ENCODE measurements around the gene STK35.

STK35 gene

GRCh38 chr20:2156224-2156623, 54.6 kb downstream of the STK35 start:
- peaks cover 14% of the 10 kb centered on the region for H3K4me1 ChIP-seq (ENCODE audit: control insufficient read depth, insufficient read depth, low read length)
- H3K9me3 ChIP-seq (ENCODE audit: control insufficient read depth, low read length) = no peaks in the 10 kb centered on the region
- no peak overlapping the region for H3K4me3 ChIP-seq (ENCODE audit: low read length)
- no peaks in the 10 kb centered on the region for H3K36me3 ChIP-seq (ENCODE audit: control insufficient read depth, insufficient read depth, low read length)
- no peaks in the 10 kb centered on the region for H3K27me3 ChIP-seq (ENCODE audit: control insufficient read depth, insufficient read depth, low read length)
- H3K9ac ChIP-seq (ENCODE audit: low read length) = no peak overlapping the region

DNA sequence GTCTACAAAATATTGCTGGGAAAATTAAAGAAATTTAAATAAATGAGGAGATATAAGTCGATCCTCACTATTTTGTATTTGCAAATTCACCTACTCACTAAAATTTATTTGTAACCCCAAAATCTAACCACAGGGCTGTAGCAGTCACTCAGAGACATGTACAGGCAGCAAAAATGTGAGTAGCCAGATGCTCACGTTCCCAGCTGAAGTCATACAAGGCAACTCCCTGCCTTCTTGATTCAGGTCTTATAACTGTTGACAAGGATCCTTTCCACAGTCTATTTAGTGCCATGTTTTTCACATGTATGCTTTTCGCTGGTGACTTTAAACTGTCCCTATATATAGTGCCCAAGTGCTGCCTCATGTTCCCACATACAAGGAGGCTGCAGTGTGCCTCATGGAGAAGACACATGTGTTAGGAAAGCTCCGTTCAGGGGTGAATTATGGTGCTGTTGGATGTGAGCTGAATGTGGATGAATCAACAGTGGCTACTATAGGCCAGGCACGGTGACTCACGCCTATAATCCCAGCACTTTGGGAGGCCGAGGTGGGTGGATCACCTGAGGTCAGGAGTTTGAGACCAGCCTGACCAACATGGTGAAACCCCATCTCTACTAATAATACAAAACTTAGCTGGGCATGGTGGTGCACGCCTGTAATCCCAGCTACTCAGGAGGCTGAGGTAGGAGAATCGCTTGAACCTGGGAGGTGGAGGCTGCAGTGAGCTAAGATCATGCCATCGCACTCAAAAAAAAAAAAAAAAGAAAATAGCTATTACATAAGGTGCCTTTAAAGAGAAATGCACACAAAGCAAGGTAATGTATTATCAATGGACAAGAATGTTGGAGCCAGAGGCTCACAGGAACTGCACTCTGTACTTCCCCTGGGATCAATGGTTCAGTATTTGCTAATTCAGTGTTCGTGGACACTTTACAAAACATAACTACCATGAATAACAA, 55.3 kb downstream of the STK35 start:
- no peak overlapping the region for H3K9ac ChIP-seq (ENCODE audit: low read length)
- peaks cover 8% of the 10 kb centered on the region for H3K4me1 ChIP-seq (ENCODE audit: control insufficient read depth, insufficient read depth, low read length)
- no peaks in the 10 kb centered on the region for H3K36me3 ChIP-seq (ENCODE audit: control insufficient read depth, insufficient read depth, low read length)
- H3K4me3 ChIP-seq (ENCODE audit: low read length) = no peak overlapping the region
- H3K9me3 ChIP-seq (ENCODE audit: control insufficient read depth, low read length) = no peaks in the 10 kb centered on the region
- no peaks in the 10 kb centered on the region for H3K27me3 ChIP-seq (ENCODE audit: control insufficient read depth, insufficient read depth, low read length)

DNA sequence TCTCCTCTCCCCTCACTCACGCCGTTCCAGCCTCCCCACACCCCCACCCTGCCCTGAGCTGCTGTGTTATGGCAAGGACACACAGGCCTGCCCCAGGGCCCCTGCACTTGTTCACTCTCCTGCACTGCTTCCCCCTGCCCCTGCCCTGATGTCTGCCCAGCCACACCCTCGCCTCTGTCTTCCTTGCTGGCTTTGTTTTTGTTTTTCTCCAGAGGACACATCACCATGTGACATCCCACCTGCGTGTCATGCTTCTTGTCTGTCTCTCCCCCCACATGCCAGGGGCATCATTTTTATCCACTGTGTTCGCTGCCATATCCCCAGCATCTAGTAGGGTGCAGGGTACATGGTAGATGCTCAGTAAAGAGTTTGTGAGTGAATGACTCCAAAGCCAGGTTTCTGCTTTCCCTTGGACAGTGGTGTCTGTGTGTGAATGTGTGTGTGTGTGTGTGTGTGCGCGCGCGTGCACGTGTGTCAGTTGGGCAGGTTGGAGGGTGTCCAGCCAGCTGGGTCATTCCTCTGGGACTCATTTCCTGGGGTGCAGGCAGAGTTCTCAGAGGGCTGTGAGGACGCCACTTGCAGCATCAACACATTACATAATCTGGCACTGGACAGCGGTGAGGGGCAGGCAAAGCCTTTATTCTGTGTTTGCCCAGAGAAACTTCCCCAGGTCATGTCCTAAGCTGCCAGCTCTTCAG, 60.6 kb downstream of the STK35 start:
- Histone ChIP-seq H3K4me1 (ENCODE audit: control insufficient read depth, insufficient read depth, low read length) (no peaks in the 10 kb centered on the region), H3K36me3 (ENCODE audit: control insufficient read depth, insufficient read depth, low read length) (no peaks in the 10 kb centered on the region), H3K27me3 (ENCODE audit: control insufficient read depth, insufficient read depth, low read length) (no peaks in the 10 kb centered on the region), H3K4me3 (ENCODE audit: low read length) (no peak overlapping the region), H3K9ac (ENCODE audit: low read length) (no peak overlapping the region), H3K9me3 (ENCODE audit: control insufficient read depth, low read length) (no peaks in the 10 kb centered on the region)

- no peaks in the 10 kb centered on the region for H3K4me1 ChIP-seq (ENCODE audit: control insufficient read depth, insufficient read depth, low read length)
- H3K4me3 ChIP-seq (ENCODE audit: low read length) = no peak overlapping the region
- H3K9ac ChIP-seq (ENCODE audit: low read length) = no peak overlapping the region
- no peaks in the 10 kb centered on the region for H3K27me3 ChIP-seq (ENCODE audit: control insufficient read depth, insufficient read depth, low read length)
- no peaks in the 10 kb centered on the region for H3K36me3 ChIP-seq (ENCODE audit: control insufficient read depth, insufficient read depth, low read length)
- no peaks in the 10 kb centered on the region for H3K9me3 ChIP-seq (ENCODE audit: control insufficient read depth, low read length)
Observed at GRCh38 chr20:2162823-2163166, 61.2 kb downstream of the STK35 start.

DNA sequence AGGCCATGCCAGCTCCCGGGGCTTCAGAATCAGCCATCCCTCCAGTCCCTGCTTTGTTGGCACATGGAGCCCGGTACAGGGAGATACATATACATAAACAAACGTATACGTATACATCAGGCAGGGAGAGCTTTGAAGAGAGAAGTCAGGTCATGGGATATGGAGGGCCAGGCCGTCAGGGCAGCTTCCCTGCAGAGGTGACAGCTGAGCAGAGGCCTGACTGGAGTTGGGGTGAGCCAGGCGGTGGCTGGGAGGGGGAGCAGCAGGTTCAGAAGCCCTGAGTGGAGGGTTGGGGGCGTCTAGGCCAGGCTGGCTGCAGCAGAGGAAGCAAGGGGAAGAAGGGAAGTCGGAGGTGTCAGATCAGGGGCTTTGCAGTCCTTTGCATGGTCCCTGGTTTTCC, 61.7 kb downstream of the STK35 start:
- Histone ChIP-seq H3K36me3 (ENCODE audit: control insufficient read depth, insufficient read depth, low read length) (no peaks in the 10 kb centered on the region), H3K27me3 (ENCODE audit: control insufficient read depth, insufficient read depth, low read length) (no peaks in the 10 kb centered on the region), H3K4me1 (ENCODE audit: control insufficient read depth, insufficient read depth, low read length) (no peaks in the 10 kb centered on the region), H3K9me3 (ENCODE audit: control insufficient read depth, low read length) (no peaks in the 10 kb centered on the region), H3K9ac (ENCODE audit: low read length) (no peak overlapping the region), H3K4me3 (ENCODE audit: low read length) (no peak overlapping the region)

DNA sequence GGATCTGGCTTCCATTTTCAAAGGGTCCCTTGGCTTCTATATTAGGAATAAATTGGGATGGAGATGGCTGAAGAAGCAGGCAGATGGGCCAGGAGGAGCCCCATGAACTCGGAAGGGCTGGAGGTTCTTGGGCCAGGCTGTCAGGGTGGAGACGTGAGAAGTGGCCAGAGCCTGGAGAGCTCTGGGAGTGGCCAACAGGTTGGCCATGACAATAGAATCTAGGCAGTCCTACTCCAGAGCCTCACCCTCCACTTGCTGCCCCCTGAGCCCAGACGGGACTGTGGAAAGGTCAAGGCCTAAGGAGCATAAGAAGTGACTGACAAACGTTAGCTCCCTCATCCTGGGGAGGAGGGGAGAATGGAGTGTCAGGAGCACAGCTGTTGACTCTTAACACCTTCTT, 62.1 kb downstream of the STK35 start:
- Histone ChIP-seq H3K4me1 (ENCODE audit: control insufficient read depth, insufficient read depth, low read length) (no peaks in the 10 kb centered on the region), H3K9me3 (ENCODE audit: control insufficient read depth, low read length) (no peaks in the 10 kb centered on the region), H3K9ac (ENCODE audit: low read length) (no peak overlapping the region), H3K36me3 (ENCODE audit: control insufficient read depth, insufficient read depth, low read length) (no peaks in the 10 kb centered on the region), H3K27me3 (ENCODE audit: control insufficient read depth, insufficient read depth, low read length) (no peaks in the 10 kb centered on the region), H3K4me3 (ENCODE audit: low read length) (no peak overlapping the region)

- Histone ChIP-seq H3K27me3 (ENCODE audit: control insufficient read depth, insufficient read depth, low read length) (no peaks in the 10 kb centered on the region), H3K4me3 (ENCODE audit: low read length) (no peak overlapping the region), H3K9ac (ENCODE audit: low read length) (no peak overlapping the region), H3K36me3 (ENCODE audit: control insufficient read depth, insufficient read depth, low read length) (no peaks in the 10 kb centered on the region), H3K9me3 (ENCODE audit: control insufficient read depth, low read length) (no peaks in the 10 kb centered on the region), H3K4me1 (ENCODE audit: control insufficient read depth, insufficient read depth, low read length) (no peaks in the 10 kb centered on the region)
Observed at GRCh38 chr20:2164421-2164820, 62.8 kb downstream of the STK35 start.

GRCh38 chr20:2164966-2165365, 63.3 kb downstream of the STK35 start:
- Histone ChIP-seq H3K9ac (ENCODE audit: low read length) (no peak overlapping the region), H3K36me3 (ENCODE audit: control insufficient read depth, insufficient read depth, low read length) (no peaks in the 10 kb centered on the region), H3K4me1 (ENCODE audit: control insufficient read depth, insufficient read depth, low read length) (no peaks in the 10 kb centered on the region), H3K4me3 (ENCODE audit: low read length) (no peak overlapping the region), H3K27me3 (ENCODE audit: control insufficient read depth, insufficient read depth, low read length) (no peaks in the 10 kb centered on the region), H3K9me3 (ENCODE audit: control insufficient read depth, low read length) (no peaks in the 10 kb centered on the region)

- Histone ChIP-seq H3K9ac (ENCODE audit: low read length) (no peak overlapping the region), H3K4me1 (ENCODE audit: control insufficient read depth, insufficient read depth, low read length) (no peaks in the 10 kb centered on the region), H3K36me3 (ENCODE audit: control insufficient read depth, insufficient read depth, low read length) (no peaks in the 10 kb centered on the region), H3K27me3 (ENCODE audit: control insufficient read depth, insufficient read depth, low read length) (no peaks in the 10 kb centered on the region), H3K9me3 (ENCODE audit: control insufficient read depth, low read length) (no peaks in the 10 kb centered on the region), H3K4me3 (ENCODE audit: low read length) (no peak overlapping the region)
Observed at GRCh38 chr20:2165871-2166270, 64.2 kb downstream of the STK35 start.

- no peaks in the 10 kb centered on the region for H3K36me3 ChIP-seq (ENCODE audit: control insufficient read depth, insufficient read depth, low read length)
- H3K27me3 ChIP-seq (ENCODE audit: control insufficient read depth, insufficient read depth, low read length) = no peaks in the 10 kb centered on the region
- no peak overlapping the region for H3K9ac ChIP-seq (ENCODE audit: low read length)
- H3K4me3 ChIP-seq (ENCODE audit: low read length) = no peak overlapping the region
- no peaks in the 10 kb centered on the region for H3K9me3 ChIP-seq (ENCODE audit: control insufficient read depth, low read length)
- H3K4me1 ChIP-seq (ENCODE audit: control insufficient read depth, insufficient read depth, low read length) = no peaks in the 10 kb centered on the region
Observed at GRCh38 chr20:2167112-2167511, 65.5 kb downstream of the STK35 start.

GRCh38 chr20:2168946-2169345, 67.3 kb downstream of the STK35 start:
- no peak overlapping the region for H3K9ac ChIP-seq (ENCODE audit: low read length)
- H3K4me3 ChIP-seq (ENCODE audit: low read length) = no peak overlapping the region
- no peaks in the 10 kb centered on the region for H3K4me1 ChIP-seq (ENCODE audit: control insufficient read depth, insufficient read depth, low read length)
- no peaks in the 10 kb centered on the region for H3K9me3 ChIP-seq (ENCODE audit: control insufficient read depth, low read length)
- no peaks in the 10 kb centered on the region for H3K27me3 ChIP-seq (ENCODE audit: control insufficient read depth, insufficient read depth, low read length)
- H3K36me3 ChIP-seq (ENCODE audit: control insufficient read depth, insufficient read depth, low read length) = no peaks in the 10 kb centered on the region

GRCh38 chr20:2169456-2170088, 67.9 kb downstream of the STK35 start:
- Histone ChIP-seq H3K9me3 (ENCODE audit: control insufficient read depth, low read length) (no peaks in the 10 kb centered on the region), H3K4me1 (ENCODE audit: control insufficient read depth, insufficient read depth, low read length) (no peaks in the 10 kb centered on the region), H3K4me3 (ENCODE audit: low read length) (no peak overlapping the region), H3K9ac (ENCODE audit: low read length) (no peak overlapping the region), H3K36me3 (ENCODE audit: control insufficient read depth, insufficient read depth, low read length) (no peaks in the 10 kb centered on the region), H3K27me3 (ENCODE audit: control insufficient read depth, insufficient read depth, low read length) (no peaks in the 10 kb centered on the region)
